CD14-positive monocyte (primary cell): Measurements from ENCODE around the gene CACNA2D2. TPM values are rescaled to one million over a fixed set of nuclear protein-coding genes. Genes with fewer than 3 reads are reported as not detected.

Experiments used
- DNase-seq, 3 donors: peaks; one replicate each; pipeline ENCODE4 v3.0.0-alpha.2; 2011 to 2022
- H2AFZ ChIP-seq: 2 replicates; pipeline ENCODE4 v1.6.0; 2012; ENCODE audit warnings: mild to moderate bottlenecking, low read depth, low read length, inconsistent platforms; ENCODE audit not compliant: insufficient read depth, poor library complexity, severe bottlenecking
- H3K27ac ChIP-seq, 2 donors: 1 replicate in 1 of 2; 2 replicates in 1 of 2; pipeline ENCODE4 v1.5.1; 2012 to 2013; ENCODE audit warnings: low read length in 2 of 2, control low read depth in 1 of 2, inconsistent platforms in 1 of 2, low read depth in 1 of 2, mild to moderate bottlenecking in 1 of 2
- H3K27me3 ChIP-seq, 2 donors: one replicate each; pipeline versions ENCODE4 v1.6.0 to v1.6.1; 2011 to 2013; ENCODE audit warnings: low read length in 2 of 2; ENCODE audit not compliant: control insufficient read depth in 2 of 2, insufficient read depth in 2 of 2
- H3K36me3 ChIP-seq, 2 donors: replicated peaks in 1 of 2; 1 replicate in 1 of 2; 2 replicates in 1 of 2; pipeline versions ENCODE4 v1.5.1 to v1.6.1; 2012 to 2013; ENCODE audit warnings: low read length in 2 of 2, control low read depth in 1 of 2, inconsistent platforms in 1 of 2, mild to moderate bottlenecking in 1 of 2; ENCODE audit not compliant: insufficient read depth in 2 of 2, control insufficient read depth in 1 of 2
- H3K4me1 ChIP-seq, 2 donors: 1 replicate in 1 of 2; 2 replicates in 1 of 2; pipeline versions ENCODE4 v1.5.1 to v1.6.1; 2012 to 2013; ENCODE audit warnings: low read length in 2 of 2, control low read depth in 1 of 2, inconsistent platforms in 1 of 2, mild to moderate bottlenecking in 1 of 2, moderate library complexity in 1 of 2; ENCODE audit not compliant: insufficient read depth in 2 of 2, control insufficient read depth in 1 of 2
- H3K4me2 ChIP-seq: replicated peaks from 2 replicates; pipeline ENCODE3; 2012; ENCODE audit warnings: low read length, moderate library complexity, mild to moderate bottlenecking; ENCODE audit not compliant: poor library complexity, severe bottlenecking; ENCODE audit errors: extremely low read depth
- H3K4me3 ChIP-seq, 3 experiments: fragments of 200-600 bp in 1 of 3; sonication (generic) in 1 of 3; replicated peaks in 1 of 3; 1 replicate in 2 of 3; 2 replicates in 1 of 3; pipeline ENCODE4 v1.5.1; 2011 to 2013; ENCODE audit warnings: low read length in 3 of 3, mild to moderate bottlenecking in 3 of 3, control low read depth in 2 of 3, low read depth in 2 of 3, inconsistent platforms in 1 of 3, moderate library complexity in 1 of 3
- H3K79me2 ChIP-seq: 2 replicates; pipeline ENCODE4 v1.6.0; 2012; ENCODE audit warnings: mild to moderate bottlenecking, control low read depth, inconsistent platforms, low read length, moderate library complexity; ENCODE audit not compliant: insufficient read depth
- H3K9ac ChIP-seq: 2 replicates; pipeline ENCODE4 v1.6.0; 2017; ENCODE audit warnings: low read length, mild to moderate bottlenecking; ENCODE audit not compliant: insufficient read depth, poor library complexity, severe bottlenecking
- H3K9me3 ChIP-seq, 2 donors: replicated peaks in 1 of 2; 1 replicate in 1 of 2; 2 replicates in 1 of 2; pipeline versions ENCODE4 v1.5.1 to v1.6.1; 2012 to 2013; ENCODE audit warnings: low read length in 2 of 2, control low read depth in 1 of 2; ENCODE audit not compliant: control insufficient read depth in 1 of 2, insufficient read depth in 1 of 2
- H4K20me1 ChIP-seq: 2 replicates; pipeline ENCODE4 v1.6.0; 2012; ENCODE audit warnings: mild to moderate bottlenecking, low read length, control low read depth, moderate library complexity; ENCODE audit not compliant: insufficient read depth
- H3K27ac Mint-ChIP-seq, 7 donors: one replicate each; pipeline ENCODE4 v1.8.0; 2020; ENCODE audit warnings: mild to moderate bottlenecking in 7 of 7, mixed read lengths in 7 of 7, moderate library complexity in 6 of 7, inconsistent platforms in 2 of 7
- H3K27me3 Mint-ChIP-seq, 3 donors: one replicate each; pipeline ENCODE4 v1.8.0; 2021 to 2022; ENCODE audit warnings: low read depth in 3 of 3, mild to moderate bottlenecking in 3 of 3, mixed read lengths in 3 of 3, moderate library complexity in 3 of 3, inconsistent platforms in 1 of 3
- H3K36me3 Mint-ChIP-seq, 2 donors: one replicate each; pipeline ENCODE4 v1.8.0; 2020; ENCODE audit warnings: mixed read lengths in 2 of 2, inconsistent platforms in 1 of 2, mild to moderate bottlenecking in 1 of 2
- H3K4me1 Mint-ChIP-seq: one replicate; pipeline ENCODE4 v1.8.0; 2020; ENCODE audit warnings: mild to moderate bottlenecking, mixed read lengths
- H3K4me3 Mint-ChIP-seq, 2 donors: one replicate each; pipeline ENCODE4 v1.8.0; 2020; ENCODE audit warnings: mild to moderate bottlenecking in 2 of 2, mixed read lengths in 2 of 2, moderate library complexity in 1 of 2
- H3K9me3 Mint-ChIP-seq, 7 donors: one replicate each; pipeline ENCODE4 v1.8.0; 2020 to 2022; ENCODE audit warnings: mixed read lengths in 7 of 7, mild to moderate bottlenecking in 6 of 7, moderate library complexity in 6 of 7, inconsistent platforms in 2 of 7
- CTCF ChIP-seq: fragments of 200-600 bp; IDR thresholded peaks from one replicate; pipeline ENCODE4 v1.8.0; 2022; ENCODE audit warnings: antibody characterized with exemption, mild to moderate bottlenecking
- WGBS: methylation state at CpG from one replicate; pipeline ENCODE4 v1.1.5; 2013; ENCODE audit warnings: missing lambda C conversion rate; ENCODE audit not compliant: insufficient coverage; 5-methylcytosine and 5-hydroxymethylcytosine counted together
- intact Hi-C, 2 donors: fragments of 100-400 bp; cut with micrococcal nuclease; formaldehyde crosslinking; loops; one replicate each; pipeline versions ENCODE4 v1.15.0 to v1.15.1; 2023
- polyA plus RNA-seq, 3 donors: library from polyadenylated mRNA; depleted of rRNA in 1 of 3; unstranded in 2 of 3; stranded (reverse) in 1 of 3; fragments of 300-500 nt in 2 of 3; fragments of >200 nt in 1 of 3; fragmentation: Illumina TruSeq in 2 of 3; gene quantifications; 1 replicate in 2 of 3; 2 replicates in 1 of 3; pipeline ENCODE4 v1.2.3, GENCODE V29; 2012 to 2021

CACNA2D2 gene
- polyA plus RNA-seq, 3 donors = 0.09 to 0.16 TPM; not detected in 1

- Histone ChIP-seq H3K36me3 (no peaks in the 10 kb centered on the region), H2AFZ (no peak overlapping the region), H4K20me1 (no peaks in the 10 kb centered on the region), H3K9ac (no peak overlapping the region), H3K4me1 (no peaks in the 10 kb centered on the region), H3K27ac (no peak overlapping the region), H3K9me3 (no peaks in the 10 kb centered on the region), H3K4me3 (no peak overlapping the region), H3K4me2 (no peak overlapping the region), H3K79me2 (no peaks in the 10 kb centered on the region), H3K27me3 (no peaks in the 10 kb centered on the region)
- Mint-ChIP-seq H3K9me3 (peaks cover 0 to 1% (median 0%) of the 10 kb centered on the region in 7 donors), H3K27me3 (peaks cover 0 to 5% (median 2%) of the 10 kb centered on the region in 3 donors), H3K27ac (peak overlapping the region in 1 of 7 donors; percentile 57), H3K4me3 (no peak overlapping the region), H3K36me3 (no peaks in the 10 kb centered on the region), H3K4me1 (no peaks in the 10 kb centered on the region)
- WGBS = 98% methylated on average over 4 of the region's 4 CpGs
- no peak for TF ChIP-seq CTCF
- DNase-seq = no peak
- intact Hi-C loops = no loop called here
Measured at GRCh38 chr3:50381383-50381782, 122.1 kb downstream of the CACNA2D2 start.

- Histone ChIP-seq H3K9ac (no peak overlapping the region), H3K36me3 (no peaks in the 10 kb centered on the region), H4K20me1 (no peaks in the 10 kb centered on the region), H3K9me3 (no peaks in the 10 kb centered on the region), H2AFZ (no peak overlapping the region), H3K4me2 (no peak overlapping the region), H3K4me1 (no peaks in the 10 kb centered on the region), H3K4me3 (no peak overlapping the region), H3K79me2 (no peaks in the 10 kb centered on the region), H3K27me3 (no peaks in the 10 kb centered on the region), H3K27ac (no peak overlapping the region)
- H3K4me3 Mint-ChIP-seq = no peak overlapping the region
- TF ChIP-seq CTCF = no peak
- no peak for DNase-seq
- no peaks in the 10 kb centered on the region for H3K36me3 Mint-ChIP-seq
- peaks cover 0 to 4% (median 2%) of the 10 kb centered on the region in 3 donors for H3K27me3 Mint-ChIP-seq
- H3K27ac Mint-ChIP-seq = no peak overlapping the region
- 97% methylated on average over 7 of the region's 17 CpGs for WGBS
- intact Hi-C loops = no loop called here
- H3K4me1 Mint-ChIP-seq = no peaks in the 10 kb centered on the region
- H3K9me3 Mint-ChIP-seq = peaks cover 0 to 1% (median 0%) of the 10 kb centered on the region in 7 donors
Measured at GRCh38 chr3:50380405-50381085, 122.9 kb downstream of the CACNA2D2 start.
